HUES6 (cell line): Measurements from ENCODE around the gene SPOP.

Source experiments
- H3K27ac ChIP-seq: 2 replicates; pipeline ENCODE4 v1.7.0; 2013; ENCODE audit warnings: low read depth, mild to moderate bottlenecking, low read length, inconsistent platforms
- H3K27me3 ChIP-seq: 2 replicates; pipeline ENCODE4 v1.6.1; 2013; ENCODE audit warnings: low read length; ENCODE audit not compliant: control insufficient read depth, insufficient read depth
- H3K36me3 ChIP-seq: 2 replicates; pipeline ENCODE4 v1.6.1; 2013; ENCODE audit warnings: low read length; ENCODE audit not compliant: control insufficient read depth, insufficient read depth
- H3K4me1 ChIP-seq: 2 replicates; pipeline ENCODE4 v1.6.1; 2013; ENCODE audit warnings: low read length; ENCODE audit not compliant: control insufficient read depth, insufficient read depth
- H3K4me3 ChIP-seq: 2 replicates; pipeline ENCODE4 v1.5.1; 2013; ENCODE audit warnings: low read depth, low read length
- H3K9ac ChIP-seq: one replicate; pipeline ENCODE4 v1.6.1; 2013; ENCODE audit warnings: mild to moderate bottlenecking, low read length
- H3K9me3 ChIP-seq: 2 replicates; pipeline ENCODE4 v1.6.1; 2013; ENCODE audit warnings: low read depth, low read length; ENCODE audit not compliant: control insufficient read depth, insufficient read depth

SPOP gene

DNA sequence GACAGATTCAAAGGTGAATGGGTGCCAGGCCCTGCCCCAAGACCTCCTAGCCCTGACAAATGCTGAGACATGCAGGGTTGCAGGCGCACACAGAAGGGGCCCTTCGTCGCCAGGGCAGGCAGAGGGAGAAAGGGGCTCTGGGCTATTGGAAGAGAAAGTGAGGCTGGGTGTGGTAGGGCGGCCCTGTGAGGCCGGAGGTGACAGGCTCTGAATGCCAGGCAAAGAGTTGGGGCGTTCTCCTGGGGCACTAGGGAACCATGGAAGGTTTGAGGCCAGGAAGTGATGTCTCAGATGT lies 128.6 kb downstream of the SPOP start:
- no peak overlapping the region for H3K9ac ChIP-seq
- no peak overlapping the region for H3K27ac ChIP-seq
- H3K4me1 ChIP-seq: peaks cover 25% of the 10 kb centered on the region
- no peaks in the 10 kb centered on the region for H3K27me3 ChIP-seq
- no peaks in the 10 kb centered on the region for H3K36me3 ChIP-seq
- H3K9me3 ChIP-seq: no peaks in the 10 kb centered on the region
- no peak overlapping the region for H3K4me3 ChIP-seq
